Islet precursor cell (in vitro differentiated cells): ENCODE measurements around the gene APOA4.

Experiments
- DNase-seq: peaks from one replicate; pipeline ENCODE4 v3.0.0-alpha.2; 2018

APOA4 gene

DNA sequence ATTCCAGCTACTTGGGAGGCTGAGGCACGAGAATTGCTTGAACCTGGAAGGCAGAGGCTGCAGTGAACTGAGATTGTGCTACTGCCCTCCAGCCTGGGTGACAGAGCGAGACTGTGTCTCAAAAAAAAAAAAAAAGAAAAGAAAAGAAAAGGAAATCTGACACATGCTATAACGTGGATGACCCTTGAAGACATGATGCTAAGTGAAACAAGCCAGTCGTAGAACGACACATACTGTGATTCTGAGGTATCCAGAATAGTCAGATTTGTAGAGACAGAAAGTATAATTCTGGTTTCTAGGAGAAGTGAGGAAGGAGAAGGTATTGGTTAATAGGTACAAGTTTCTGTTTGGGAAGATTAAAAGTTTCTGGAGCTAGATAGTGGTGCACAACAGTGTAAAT, 24.7 kb downstream of the APOA4 start:
- no peak for DNase-seq

DNA sequence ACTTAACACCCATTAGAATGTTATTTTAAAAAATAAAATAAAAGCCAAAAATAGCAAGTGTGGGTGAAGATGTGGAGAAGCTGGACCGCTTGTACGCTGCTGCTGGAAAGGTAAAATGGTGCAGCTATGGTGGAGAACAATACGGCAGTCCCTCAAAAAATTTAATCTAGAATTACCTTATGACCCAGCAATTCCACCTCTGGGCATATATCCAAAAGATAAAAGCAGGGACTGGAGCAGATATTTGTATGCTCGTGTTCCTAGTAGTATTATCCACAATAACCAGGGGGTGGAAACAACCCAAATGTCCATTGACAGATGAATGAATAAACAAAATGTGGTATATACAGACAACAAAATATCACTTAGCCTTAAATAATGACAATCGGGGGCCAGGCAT, 25.3 kb downstream of the APOA4 start:
- DNase-seq: no peak

DNA sequence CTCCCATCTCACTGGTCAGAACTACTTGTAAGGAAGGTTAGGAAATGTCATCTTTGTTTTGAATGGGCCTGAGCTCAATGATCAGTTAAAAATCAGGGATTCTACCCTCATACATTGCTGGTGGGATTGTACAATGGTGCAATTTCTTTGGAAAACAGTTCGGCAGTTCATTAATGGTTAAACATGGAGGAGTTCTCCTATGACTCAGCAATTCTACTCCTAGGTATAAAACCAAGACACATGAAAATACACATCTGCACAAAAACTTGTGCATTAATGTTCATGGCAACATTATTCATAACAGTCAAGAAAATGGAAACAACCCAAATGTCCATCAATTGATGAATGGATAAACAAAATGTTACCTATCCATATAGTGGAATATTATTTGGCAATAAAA, 26.6 kb downstream of the APOA4 start:
- no peak for DNase-seq

DNA sequence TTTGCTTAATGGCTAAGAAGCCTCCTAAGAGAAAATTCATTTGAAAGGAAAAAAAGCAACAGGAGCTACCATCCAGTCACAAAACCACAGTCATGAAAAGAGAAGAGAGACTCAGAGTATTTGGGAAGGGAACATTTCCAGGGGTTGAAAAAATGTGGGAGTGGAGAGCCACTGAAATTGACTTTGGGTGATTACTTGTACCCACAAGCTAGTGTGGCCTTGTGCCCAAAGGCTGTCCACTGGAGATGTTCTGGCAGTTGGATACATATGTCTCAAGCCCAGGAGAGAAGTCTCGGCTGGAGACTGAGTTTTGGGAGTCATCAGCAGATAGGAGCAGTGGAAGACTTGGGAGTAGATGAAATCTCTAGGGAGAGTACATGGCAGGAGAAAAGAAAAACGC, 28.3 kb downstream of the APOA4 start:
- DNase-seq: no peak

DNA sequence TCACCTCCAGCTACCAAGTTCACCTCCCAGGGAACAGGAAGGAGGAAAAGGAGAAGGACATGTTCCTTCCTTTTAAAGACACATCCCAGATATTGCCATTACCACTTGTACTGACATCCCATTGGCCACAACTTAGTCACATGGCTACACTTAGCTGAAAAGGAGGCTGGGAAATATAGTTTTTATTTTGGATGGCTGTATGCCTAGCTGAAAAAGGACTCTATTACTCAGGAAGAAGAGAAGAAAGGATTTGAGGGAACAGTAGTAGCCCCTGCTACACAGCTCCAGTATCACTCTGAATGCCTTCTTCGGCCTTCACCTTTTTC, 29.4 kb downstream of the APOA4 start:
- no peak for DNase-seq

DNA sequence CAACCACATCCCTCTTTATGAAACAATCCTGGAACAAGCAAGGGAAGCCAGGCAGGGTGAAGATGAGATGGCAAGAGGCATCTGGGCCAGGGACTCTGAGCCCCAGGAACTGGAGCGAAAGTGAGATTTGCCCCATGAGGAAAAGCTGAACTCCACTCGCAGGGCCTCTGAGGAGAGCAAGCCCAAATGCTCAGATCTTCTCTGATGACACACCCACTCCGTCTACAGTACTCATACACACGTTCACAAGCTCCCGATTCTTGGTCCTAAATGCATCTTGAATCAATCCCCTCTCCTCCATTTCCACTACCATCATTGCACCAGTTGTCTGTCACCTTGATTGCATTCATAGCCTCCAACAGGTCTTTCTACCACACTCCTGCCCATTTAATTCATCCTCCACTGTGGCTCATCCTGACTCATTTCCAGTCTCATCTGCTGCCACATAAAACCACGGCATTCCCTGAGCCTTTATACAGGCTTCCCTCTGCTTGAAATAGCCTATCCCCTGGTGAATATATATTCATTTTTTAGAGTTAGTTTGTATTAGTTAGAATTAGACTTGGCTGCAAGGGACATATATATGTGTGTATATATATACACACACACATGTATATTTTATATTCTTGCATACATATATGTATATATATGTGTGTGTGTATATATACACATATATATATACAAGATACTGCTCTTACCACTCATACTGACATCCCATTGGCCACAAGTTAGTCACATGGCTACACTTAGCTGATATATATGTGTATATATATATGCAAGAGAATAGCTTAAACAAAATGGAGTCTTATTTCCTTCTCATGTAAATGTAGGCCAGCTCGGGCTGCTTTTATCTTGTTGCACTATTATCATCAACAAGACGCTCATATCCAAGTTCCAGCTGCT, 30.0 kb downstream of the APOA4 start:
- no peak for DNase-seq

DNA sequence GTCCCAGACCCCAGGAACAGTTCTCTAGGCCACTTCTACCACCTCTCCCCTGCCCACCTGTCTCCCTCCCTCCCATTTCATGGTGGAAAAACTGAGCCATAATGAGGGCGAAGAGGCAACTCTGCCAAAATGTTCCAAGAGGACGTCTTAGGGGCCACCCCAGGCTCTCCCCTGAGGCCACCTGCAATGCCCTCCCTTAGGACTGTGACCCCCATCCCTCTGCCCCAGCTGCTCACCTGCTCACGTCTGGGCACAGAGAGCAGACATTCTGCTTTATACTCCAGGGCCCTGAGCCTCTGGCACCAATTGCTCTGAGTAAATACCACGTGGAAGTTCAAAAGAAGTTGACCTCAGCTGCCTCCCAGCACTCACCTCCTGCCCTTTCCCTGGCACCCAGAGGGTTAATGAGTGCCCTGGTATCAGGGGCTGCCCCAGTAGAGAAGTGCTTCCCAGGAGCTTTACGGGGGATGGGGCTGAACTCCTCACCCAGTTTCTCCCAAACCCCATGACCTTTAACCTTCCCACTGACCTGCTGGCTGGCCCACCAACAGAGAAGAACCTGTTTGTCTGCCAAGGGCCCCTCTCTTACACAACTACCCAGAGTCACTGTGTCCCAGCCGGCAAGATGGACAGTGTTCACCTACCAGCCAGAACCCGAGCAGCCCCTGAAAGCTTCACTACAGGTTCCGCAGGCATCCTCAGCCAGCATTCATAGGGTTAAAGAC, 30.8 kb downstream of the APOA4 start:
- DNase-seq: no peak

DNA sequence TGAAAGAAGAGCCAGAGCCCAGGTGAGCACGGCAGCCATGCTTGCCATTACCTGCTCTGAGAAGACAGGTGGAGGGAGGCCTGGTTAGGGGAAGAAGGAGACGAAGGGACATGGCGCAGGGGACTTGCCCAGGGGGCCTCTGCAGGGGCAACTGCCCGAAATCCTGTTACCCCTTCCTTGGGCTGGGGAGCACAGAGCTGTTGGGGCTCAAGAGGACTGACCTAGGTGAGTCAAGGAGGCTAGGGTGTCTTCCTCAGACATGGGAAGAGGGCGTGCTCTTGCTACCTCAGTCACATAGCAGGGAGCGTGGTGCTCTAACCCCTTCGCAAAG, 31.3 kb downstream of the APOA4 start, which contains the start of gene APOA5:
TSS of gene APOA5 (minus strand) at position 67 of the 331 bp plus-strand sequence. CDS start at position 48, 19 bp downstream.
- no peak for DNase-seq

DNA sequence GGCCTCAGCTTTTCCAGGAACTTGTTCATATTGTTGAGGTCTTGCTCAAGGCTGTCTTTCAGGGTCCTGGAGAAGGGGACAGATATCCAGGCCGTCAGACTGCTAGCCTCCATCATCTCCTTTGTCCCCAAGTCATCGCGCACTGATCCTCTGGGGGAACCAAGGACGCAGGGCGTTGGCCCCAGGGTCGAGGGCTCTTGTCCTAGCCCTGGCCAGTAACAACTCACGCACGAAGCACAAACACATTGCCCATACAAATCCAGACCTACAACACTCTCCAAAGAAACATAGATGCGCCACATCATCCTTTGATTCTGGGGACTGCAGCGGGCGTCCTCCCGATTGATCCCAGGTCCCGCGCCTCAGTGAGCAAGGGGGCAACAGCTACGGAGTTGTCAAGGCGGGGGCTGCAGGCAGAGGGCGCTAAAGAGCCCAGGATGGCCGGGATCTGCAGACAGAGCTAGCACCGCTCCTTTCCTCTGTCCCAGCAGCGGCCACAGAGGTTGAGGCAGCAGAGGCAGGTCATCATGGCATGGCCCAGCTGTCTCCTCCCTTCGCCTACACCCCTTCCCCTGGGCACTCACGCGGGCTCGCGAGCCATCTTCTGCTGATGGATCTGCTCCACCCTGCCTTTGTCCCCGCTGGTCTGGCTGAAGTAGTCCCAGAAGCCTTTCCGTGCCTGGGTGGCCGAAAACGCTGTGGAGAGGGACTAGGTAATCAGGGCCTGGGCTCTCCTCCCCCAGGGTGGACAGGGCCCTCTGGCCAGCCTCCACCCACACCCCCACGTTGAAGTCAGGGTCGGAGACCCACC, 31.9 kb downstream of the APOA4 start:
- peak; percentile 88 for DNase-seq

DNA sequence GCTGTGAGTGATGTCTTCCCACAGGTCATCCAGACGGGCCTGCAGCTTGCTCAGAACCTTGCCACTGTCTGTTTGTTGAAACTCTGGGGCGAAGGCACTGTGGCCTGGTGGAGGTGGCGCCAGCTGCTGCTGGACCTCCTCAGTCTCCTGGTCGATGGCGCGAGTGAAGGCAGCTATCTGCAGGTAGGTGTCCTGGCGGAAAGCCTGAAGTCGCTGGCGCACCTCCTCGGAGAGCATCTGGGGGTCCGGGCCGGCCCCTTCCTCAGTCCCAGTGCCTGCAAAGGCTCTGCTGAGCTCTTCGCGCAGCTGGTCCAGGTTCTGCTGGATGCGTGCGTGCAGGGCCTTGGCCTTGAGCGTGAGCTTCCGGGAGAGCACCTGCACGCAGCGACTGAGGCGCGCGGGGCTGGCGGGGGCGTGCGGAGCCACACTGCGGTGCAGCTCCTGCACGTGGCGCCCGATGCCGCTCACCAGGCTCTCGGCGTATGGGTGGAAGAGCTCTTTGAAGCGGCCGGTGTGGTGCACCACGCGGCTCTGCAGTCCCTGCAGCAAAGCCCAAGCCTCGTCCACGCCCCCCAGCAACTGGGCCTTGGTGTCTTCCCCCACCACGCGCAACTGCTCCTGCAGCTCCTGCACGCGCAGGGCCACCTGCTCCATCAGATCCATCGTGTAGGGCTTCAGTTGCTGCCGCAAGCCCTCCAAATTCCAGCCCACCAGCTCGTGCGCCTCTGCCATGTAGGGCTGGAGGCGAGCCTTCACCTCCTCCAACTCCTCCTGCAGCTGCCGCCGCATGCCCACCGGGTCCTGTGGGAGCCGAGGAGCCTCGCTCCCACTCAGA, 32.7 kb downstream of the APOA4 start:
- no peak for DNase-seq

DNA sequence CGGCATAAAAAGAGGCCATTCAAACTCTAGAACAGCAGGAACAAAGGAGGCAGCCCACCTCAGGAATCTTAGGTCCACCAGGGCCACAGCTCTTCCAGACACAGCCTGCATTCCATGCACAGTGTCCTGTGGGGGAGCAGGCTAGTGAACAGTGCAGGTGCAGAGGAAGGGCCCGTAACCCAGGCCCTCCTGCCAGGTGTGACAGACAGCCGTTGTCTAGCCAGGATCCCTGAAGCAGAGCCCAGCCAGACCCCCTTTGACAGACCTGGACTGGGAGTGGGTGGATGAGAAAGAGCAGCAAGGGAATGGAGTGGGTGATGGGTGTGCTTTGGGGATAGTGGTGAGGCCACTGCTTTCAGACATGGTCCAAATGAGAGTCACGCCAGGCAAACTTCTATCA, 34.1 kb downstream of the APOA4 start:
- DNase-seq: peak; percentile 58

DNA sequence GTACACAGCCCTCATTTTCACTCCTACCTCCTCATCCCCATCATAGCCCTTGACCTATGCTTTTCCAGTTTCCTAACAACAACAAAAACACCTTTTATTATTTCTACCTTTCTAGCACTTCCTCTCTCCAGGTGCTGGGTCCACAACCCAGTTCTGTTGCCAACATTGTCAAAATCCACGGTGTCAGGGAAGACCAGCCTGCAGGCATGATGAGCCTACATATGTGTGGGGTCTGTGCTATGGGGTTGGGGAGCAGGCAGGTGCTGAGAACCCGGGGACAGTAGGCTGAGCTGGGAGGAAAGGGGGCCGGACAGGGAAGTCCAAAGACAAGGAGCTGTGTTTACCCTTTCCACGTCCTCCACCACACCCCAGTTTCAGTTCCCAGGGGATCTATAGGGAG, 34.6 kb downstream of the APOA4 start:
- DNase-seq: no peak

DNA sequence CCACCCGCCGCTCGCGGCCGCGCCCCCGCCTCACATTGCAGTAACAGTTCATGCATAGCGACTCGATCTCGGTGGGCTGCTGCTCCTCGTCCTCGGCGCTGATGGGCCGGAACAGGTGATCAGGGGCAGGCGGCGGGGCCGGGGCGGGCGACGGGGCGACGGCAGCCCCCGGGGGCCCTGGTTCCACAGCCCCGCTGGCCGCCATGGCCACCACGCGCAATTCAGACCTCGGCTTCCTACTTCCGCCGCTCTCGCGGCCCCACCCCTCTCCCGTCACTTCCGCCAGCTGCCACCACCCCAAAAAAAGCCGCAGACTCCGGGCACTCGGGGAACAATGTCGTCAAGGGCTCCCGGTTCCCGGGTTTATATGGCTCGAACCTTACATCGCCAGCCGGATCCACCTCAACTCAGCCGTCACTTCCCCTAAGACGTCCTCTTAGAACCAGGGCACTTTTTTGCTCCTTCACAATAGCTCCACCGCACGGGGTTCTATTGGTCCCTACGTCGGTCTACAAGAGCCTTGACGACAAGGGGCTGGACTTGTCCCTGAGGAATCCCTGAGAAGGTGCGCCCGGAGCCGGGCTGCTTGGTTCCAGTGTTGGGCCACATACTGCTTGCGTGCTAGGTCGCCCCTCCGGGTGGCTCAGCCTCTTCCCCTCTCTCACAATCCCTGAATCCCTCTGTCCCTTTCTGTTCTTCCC, 35.2 kb downstream of the APOA4 start, which contains the start of gene ZPR1:
TSS of gene ZPR1 (minus strand) at position 238 of the 701 bp plus-strand sequence. CDS start at position 205, 33 bp downstream.
- DNase-seq: peak; percentile 83

DNA sequence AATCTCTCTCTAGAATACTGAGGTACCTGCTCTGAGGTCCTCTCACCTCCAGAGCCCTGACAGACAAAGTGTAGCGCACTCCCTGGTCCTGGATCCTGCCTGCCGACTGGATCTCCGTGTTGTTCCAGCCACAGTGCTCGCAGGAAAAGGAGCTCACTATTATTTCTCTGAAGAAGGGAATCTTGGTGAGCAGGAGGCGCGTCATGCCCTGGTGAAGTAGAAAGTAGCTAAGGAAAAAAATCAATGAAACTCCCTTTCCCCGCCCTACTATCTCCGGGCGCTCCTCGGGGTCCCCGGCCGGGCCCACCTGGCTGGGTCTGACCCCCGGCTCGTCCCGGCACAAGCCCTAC, 35.7 kb downstream of the APOA4 start:
- no peak for DNase-seq

DNA sequence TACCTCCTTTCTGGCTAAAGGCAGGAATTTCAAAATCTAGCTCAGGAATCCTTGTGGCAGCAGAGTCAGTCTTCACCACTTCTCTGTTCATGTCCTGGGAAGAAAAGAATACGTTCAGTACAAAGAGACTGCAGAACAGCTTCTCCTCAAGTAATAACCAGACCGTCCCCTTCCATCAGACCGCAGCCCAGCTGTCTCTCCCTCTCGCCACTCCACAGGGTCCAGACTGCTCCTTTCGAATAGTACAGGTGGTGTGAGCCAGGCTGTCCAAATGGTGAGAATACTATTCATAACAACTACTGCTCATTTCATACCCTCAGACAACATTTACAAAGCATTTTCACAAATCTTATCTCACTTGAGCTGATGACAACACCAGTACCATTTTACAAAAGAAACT, 36.1 kb downstream of the APOA4 start:
- DNase-seq: no peak

DNA sequence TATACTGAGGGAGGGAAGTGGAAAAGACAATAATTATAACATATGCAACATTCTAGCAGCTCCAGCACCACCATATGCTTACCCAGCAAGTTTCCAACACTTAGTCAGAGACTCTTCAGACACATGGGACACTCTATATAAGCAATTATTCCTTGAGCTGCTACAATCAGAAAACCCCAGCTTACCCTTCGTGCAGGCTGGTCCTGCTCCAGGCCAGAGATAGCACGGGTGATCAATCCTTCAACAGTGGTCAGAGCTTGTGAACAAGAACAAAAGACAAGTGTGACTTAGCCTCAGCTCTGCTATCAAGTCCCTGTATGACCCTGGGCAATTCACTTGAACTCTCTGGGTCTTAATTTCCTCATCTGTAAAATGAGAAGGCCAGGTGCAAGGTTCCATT, 36.8 kb downstream of the APOA4 start:
- DNase-seq: no peak

DNA sequence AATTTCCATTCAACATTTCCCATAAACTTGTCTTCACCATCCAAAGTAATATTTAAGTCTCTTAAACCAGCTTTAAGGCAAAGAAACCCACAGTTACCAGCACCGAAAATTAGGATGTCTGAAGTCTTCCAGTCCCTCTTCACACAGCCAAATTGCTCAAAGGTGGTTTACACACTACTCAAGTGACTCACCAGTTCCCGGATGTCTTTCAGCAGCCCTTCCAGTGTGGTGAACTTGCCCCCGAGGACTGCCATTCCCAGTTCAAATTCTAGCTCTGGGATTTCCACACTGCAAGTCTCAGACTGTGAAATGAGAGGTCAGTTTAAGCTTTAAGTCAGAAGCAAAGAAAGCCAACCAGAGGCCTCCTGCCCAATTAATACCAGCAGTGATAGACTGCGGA, 40.4 kb downstream of the APOA4 start:
- DNase-seq: peak; percentile 60

DNA sequence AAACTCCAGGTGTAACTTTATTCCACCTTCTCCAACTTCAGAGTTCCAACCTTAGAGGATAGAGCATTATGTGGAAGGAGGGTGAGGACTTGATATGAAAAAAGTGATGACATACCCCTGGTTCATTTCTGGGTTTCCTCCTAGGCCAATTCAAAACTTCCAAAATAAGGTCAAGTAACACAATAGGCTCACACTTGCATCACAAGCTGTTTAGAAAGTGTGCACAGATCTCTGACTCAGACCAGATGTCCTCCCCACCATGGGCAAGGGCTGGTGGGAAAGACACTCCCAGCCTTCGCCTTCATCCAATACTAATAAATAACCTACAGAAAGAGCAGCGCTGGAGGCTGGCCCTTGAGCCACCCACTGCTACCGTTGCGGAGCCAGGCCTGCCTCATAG, 44.5 kb downstream of the APOA4 start:
- DNase-seq: no peak

DNA sequence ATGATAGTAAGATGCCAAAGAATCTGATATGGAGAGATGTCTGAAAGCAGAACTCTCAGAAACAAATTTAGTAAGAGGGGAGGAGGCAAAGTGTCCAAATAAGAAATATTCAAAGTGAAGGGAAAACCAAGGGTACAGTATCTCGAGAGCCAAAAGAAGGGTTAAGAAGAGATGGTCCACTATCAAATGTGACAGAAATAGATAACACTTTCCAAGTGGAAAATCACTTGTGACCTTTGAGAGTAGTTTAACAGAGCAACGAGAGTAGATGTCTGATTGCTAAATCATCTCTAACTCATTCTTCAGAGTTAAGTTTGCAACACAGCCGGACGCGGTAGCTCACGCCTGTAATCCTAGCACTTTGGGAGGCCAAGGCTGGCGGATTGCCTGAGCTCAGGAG, 46.0 kb downstream of the APOA4 start:
- DNase-seq: no peak

DNA sequence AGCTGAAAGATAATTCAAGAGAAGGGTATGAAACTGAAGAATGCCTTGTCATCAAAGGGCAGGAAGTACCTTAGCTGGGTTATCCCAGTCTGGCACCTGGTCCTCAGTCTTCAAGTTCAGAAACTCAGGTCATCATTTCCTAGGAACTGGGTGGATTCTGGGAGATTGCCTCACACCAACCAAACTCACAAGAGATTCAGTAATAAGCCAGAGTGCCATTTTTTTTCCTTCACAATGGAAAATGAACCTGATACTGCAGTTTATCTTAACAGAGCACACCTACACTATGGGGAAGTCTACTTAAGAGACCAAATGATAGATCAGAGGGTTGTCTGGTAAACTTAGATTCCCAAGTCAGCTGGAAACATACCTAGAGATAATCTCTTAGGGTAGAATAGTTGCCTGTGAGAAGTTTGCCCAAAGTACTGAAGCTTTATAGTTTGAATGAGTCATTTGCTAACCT, 46.6 kb downstream of the APOA4 start:
- DNase-seq: no peak

DNA sequence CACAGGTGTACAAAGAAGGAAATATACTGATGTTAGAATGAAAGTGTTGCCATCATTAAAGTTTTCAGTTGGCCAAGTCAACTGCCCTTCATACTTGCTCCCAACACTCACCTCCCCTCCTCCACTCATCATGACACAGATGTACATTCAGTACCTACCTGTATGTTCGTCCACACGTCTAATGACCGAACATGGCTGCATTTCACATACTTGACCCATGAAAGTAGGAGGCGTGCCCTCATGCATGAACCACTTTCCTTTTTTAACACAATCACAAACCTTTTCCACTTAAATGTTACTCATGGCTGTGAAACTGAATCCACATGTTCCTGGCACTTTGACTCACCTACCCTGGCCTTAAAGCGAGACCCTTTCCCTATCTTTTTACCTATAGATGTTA, 47.1 kb downstream of the APOA4 start:
- no peak for DNase-seq

DNA sequence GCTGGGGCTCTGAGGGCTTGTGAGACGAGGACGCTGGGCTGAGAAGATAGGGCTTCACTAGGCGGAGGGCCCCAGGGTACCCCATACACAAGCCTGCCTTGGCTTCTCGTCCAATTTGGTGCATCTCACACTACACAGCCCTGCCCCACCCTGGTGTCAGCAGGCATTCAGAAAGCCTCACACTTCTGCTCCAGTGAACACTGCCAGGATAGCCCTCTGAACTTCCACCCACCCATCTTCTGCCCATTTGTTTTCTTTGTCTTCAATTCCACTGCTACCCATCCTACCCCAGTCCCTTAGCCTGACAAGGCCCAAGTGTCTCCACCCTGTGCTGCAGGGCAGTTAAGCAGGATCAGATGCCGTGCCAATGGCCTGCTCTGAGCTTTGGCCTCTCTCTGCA, 48.4 kb downstream of the APOA4 start:
- DNase-seq: no peak
